Endodermal cell (in vitro differentiated cells): ENCODE results near the gene CXorf38. TPM values are rescaled to one million over a fixed set of nuclear protein-coding genes. Genes with fewer than 3 reads are reported as not detected.

Experiments
- DNase-seq: peaks from one replicate; pipeline ENCODE4 v3.0.0-alpha.2; 2017
- H3K27ac ChIP-seq: 2 replicates; pipeline ENCODE4 v1.5.1; 2013; ENCODE audit warnings: mild to moderate bottlenecking, low read depth, low read length, moderate library complexity
- H3K27me3 ChIP-seq: 2 replicates; pipeline ENCODE4 v1.6.1; 2013; ENCODE audit warnings: mild to moderate bottlenecking, low read length, moderate library complexity; ENCODE audit not compliant: insufficient read depth, control insufficient read depth, poor library complexity, severe bottlenecking
- H3K36me3 ChIP-seq: 2 replicates; pipeline ENCODE4 v1.7.0; 2013; ENCODE audit warnings: mild to moderate bottlenecking, low read length, moderate library complexity; ENCODE audit not compliant: control insufficient read depth, insufficient read depth
- H3K4me1 ChIP-seq: one replicate; pipeline ENCODE4 v1.7.0; 2013; ENCODE audit warnings: low read length; ENCODE audit not compliant: control insufficient read depth, insufficient read depth
- H3K4me3 ChIP-seq: 2 replicates; pipeline ENCODE4 v1.5.1; 2013; ENCODE audit warnings: mild to moderate bottlenecking, low read length, moderate library complexity
- H3K9ac ChIP-seq: 2 replicates; pipeline ENCODE4 v1.6.1; 2013; ENCODE audit warnings: mild to moderate bottlenecking, low read length, moderate library complexity; ENCODE audit not compliant: poor library complexity, severe bottlenecking; ENCODE audit errors: extremely low read depth
- H3K9me3 ChIP-seq: 2 replicates; pipeline ENCODE4 v1.6.1; 2013; ENCODE audit warnings: mild to moderate bottlenecking, low read length, moderate library complexity; ENCODE audit not compliant: control insufficient read depth
- H3K27ac Mint-ChIP-seq: 2 replicates; pipeline ENCODE4 v1.8.0; 2020; ENCODE audit warnings: mixed read lengths
- H3K27me3 Mint-ChIP-seq: 2 replicates; pipeline ENCODE4 v1.8.0; 2021; ENCODE audit warnings: mild to moderate bottlenecking, mixed read lengths; ENCODE audit not compliant: insufficient read depth
- H3K36me3 Mint-ChIP-seq: 2 replicates; pipeline ENCODE4 v1.8.0; 2020; ENCODE audit warnings: low read depth, mixed read lengths
- H3K4me1 Mint-ChIP-seq: 2 replicates; pipeline ENCODE4 v1.8.0; 2020; ENCODE audit warnings: mixed read lengths
- H3K4me3 Mint-ChIP-seq: 2 replicates; pipeline ENCODE4 v1.8.0; 2020; ENCODE audit warnings: mild to moderate bottlenecking, moderate library complexity, mixed read lengths
- H3K9me3 Mint-ChIP-seq: 2 replicates; pipeline ENCODE4 v1.8.0; 2020; ENCODE audit warnings: mild to moderate bottlenecking, mixed read lengths
- CTCF ChIP-seq: fragments of 200-600 bp; sonication (generic); conservative IDR thresholded peaks from 2 replicates; pipeline ENCODE4 v1.5.0; 2021; ENCODE audit warnings: antibody characterized with exemption, mild to moderate bottlenecking
- WGBS, 2 experiments: methylation state at CpG; one replicate each; pipeline versions ENCODE4 v1.1.5 to v1.1.7; 2013; ENCODE audit warnings: missing lambda C conversion rate in 2 of 2, mixed read lengths in 1 of 2; ENCODE audit not compliant: insufficient coverage in 1 of 2, insufficient read length in 1 of 2; 5-methylcytosine and 5-hydroxymethylcytosine counted together
- total RNA-seq, 2 donors: library from RNA; stranded (reverse); fragmentation: NEBNext Ultra II Directional in 1 of 2; extraction: Animal tissue kit (Norgen Biotek cat#: 25700) in 1 of 2; gene quantifications; 2 replicates in 1 of 2; 3 replicates in 1 of 2; pipeline ENCODE4 v1.2.1, GENCODE V29; 2021

CXorf38 gene
- total RNA-seq, 2 donors from 2014 or later = 9.1 to 10.6 TPM

GRCh38 chrX:40580537-40581335 lies 66.6 kb downstream of the CXorf38 start, which contains the start of gene ATP6AP2:
TSS of gene ATP6AP2 (plus strand) at chrX:40580970. CDS start at chrX:40581066, 96 bp downstream.
- peak within 1 kb of the TSS; percentile 87 for H3K4me3 ChIP-seq
- Mint-ChIP-seq H3K27me3 (no peaks in the 10 kb centered on the region), H3K27ac (peak within 1 kb of the TSS; percentile 91), H3K4me1 (peaks cover 16% of the 10 kb centered on the region), H3K36me3 (no peaks in the 10 kb centered on the region), H3K9me3 (peaks cover 34% of the 10 kb centered on the region), H3K4me3 (peak within 1 kb of the TSS; percentile 75)
- no peaks in the 10 kb centered on the region for H3K9me3 ChIP-seq
- no peaks in the 10 kb centered on the region for H3K36me3 ChIP-seq
- peak; percentile 99 for DNase-seq
- H3K4me1 ChIP-seq = no peaks in the 10 kb centered on the region
- H3K27ac ChIP-seq = peak within 1 kb of the TSS; percentile 49
- H3K9ac ChIP-seq = peak within 1 kb of the TSS; percentile 41
- WGBS, 2 experiments = 0% methylated on average over 88 of the region's 89 CpGs; no CpG with 5 or more reads in 1 of the 2 experiments
- TF ChIP-seq CTCF = no peak
- no peaks in the 10 kb centered on the region for H3K27me3 ChIP-seq

- Mint-ChIP-seq H3K9me3 (peaks cover 37% of the 10 kb centered on the region), H3K4me3 (peak overlapping the region; percentile 75), H3K27ac (no peak overlapping the region), H3K27me3 (no peaks in the 10 kb centered on the region), H3K36me3 (no peaks in the 10 kb centered on the region), H3K4me1 (peaks cover 16% of the 10 kb centered on the region)
- no peaks in the 10 kb centered on the region for H3K36me3 ChIP-seq
- peak overlapping the region; percentile 87 for H3K4me3 ChIP-seq
- H3K27ac ChIP-seq = no peak overlapping the region
- no peak for TF ChIP-seq CTCF
- peak overlapping the region; percentile 41 for H3K9ac ChIP-seq
- H3K9me3 ChIP-seq = no peaks in the 10 kb centered on the region
- WGBS, 2 experiments = 26 to 60% methylated on average over 3 to 12 of the region's 12 CpGs
- H3K27me3 ChIP-seq = no peaks in the 10 kb centered on the region
- DNase-seq = no peak
- H3K4me1 ChIP-seq = no peaks in the 10 kb centered on the region
Observed at GRCh38 chrX:40579900-40580536, 67.3 kb downstream of the CXorf38 start.

GRCh38 chrX:40579141-40579540 lies 68.2 kb downstream of the CXorf38 start:
- WGBS, 2 experiments = 90% methylated on average over 3 of the region's 3 CpGs; no CpG with 5 or more reads in 1 of the 2 experiments
- Mint-ChIP-seq H3K27me3 (no peaks in the 10 kb centered on the region), H3K27ac (no peak overlapping the region), H3K9me3 (peaks cover 42% of the 10 kb centered on the region), H3K4me1 (peaks cover 16% of the 10 kb centered on the region), H3K36me3 (no peaks in the 10 kb centered on the region), H3K4me3 (no peak overlapping the region)
- Histone ChIP-seq H3K9me3 (no peaks in the 10 kb centered on the region), H3K9ac (no peak overlapping the region), H3K4me1 (no peaks in the 10 kb centered on the region), H3K27me3 (no peaks in the 10 kb centered on the region), H3K27ac (no peak overlapping the region), H3K4me3 (no peak overlapping the region), H3K36me3 (no peaks in the 10 kb centered on the region)
- no peak for DNase-seq
- TF ChIP-seq CTCF = no peak
